C4-2B (cell line): ENCODE results near the gene MYCN.

Experiments
- CTCF ChIP-seq: fragments of 450-650 bp; conservative IDR thresholded peaks from 2 replicates; pipeline ENCODE4 v1.5.1; 2017; ENCODE audit warnings: mild to moderate bottlenecking
- ZFX ChIP-seq: fragments of 450-650 bp; IDR thresholded peaks from 2 replicates; pipeline ENCODE4 v1.6.1; 2017

DNA sequence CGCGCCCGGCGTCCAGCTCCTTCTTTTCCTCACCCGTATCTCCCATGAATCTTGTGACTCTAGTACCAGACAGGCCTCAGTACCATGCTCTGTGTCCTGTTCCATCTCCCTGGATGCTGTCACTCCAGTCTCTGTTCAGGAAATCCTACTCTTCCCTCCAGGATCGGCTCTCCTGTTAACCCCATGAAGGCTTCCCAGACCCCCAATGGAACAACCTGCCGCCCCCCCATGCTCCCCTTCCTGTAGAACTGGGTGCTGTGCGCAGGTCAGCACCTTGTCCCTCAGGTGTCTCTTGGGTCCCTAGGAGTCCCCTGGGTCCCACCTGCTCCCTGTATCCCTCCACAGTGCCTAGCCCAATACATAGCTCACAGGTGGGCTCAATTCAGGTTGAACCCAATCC, 41.3 kb downstream of the MYCN start:
- TF ChIP-seq CTCF (no peak), ZFX (no peak)
